HG02943 (cell line): ENCODE results near the gene CSE1L.
"Not testable (repeated sequence)": the region's sequence is repeated elsewhere in the genome, so short reads cannot be mapped to it uniquely, and the experiment has no call there.

Source experiments
- ATAC-seq: cut with Tn5 transposase; IDR thresholded peaks from one replicate; pipeline ENCODE4 v1.9.1; 2021; ENCODE audit warnings: mild to moderate bottlenecking, low read depth, moderate library complexity; ENCODE audit not compliant: unreplicated experiment

CSE1L gene

GRCh38 chr20:49118307-49118706 lies 72.2 kb downstream of the CSE1L start:
- ATAC-seq, result no peak

GRCh38 chr20:49119988-49120387 lies 73.9 kb downstream of the CSE1L start:
- no peak for ATAC-seq

GRCh38 chr20:49122920-49123319 lies 76.8 kb downstream of the CSE1L start:
- no peak for ATAC-seq

GRCh38 chr20:49123982-49124381 lies 77.9 kb downstream of the CSE1L start:
- no peak for ATAC-seq

GRCh38 chr20:49132995-49133478 lies 86.9 kb downstream of the CSE1L start:
- no peak for ATAC-seq

- no peak for ATAC-seq
Measured at GRCh38 chr20:49133571-49133970, 87.5 kb downstream of the CSE1L start.

GRCh38 chr20:49134797-49135196 lies 88.7 kb downstream of the CSE1L start:
- not testable (repeated sequence) for ATAC-seq

- ATAC-seq, result no peak
Measured at GRCh38 chr20:49136817-49137571, 90.9 kb downstream of the CSE1L start.

- ATAC-seq, result no peak
Measured at GRCh38 chr20:49138431-49138830, 92.3 kb downstream of the CSE1L start.

- no peak for ATAC-seq
Measured at GRCh38 chr20:49140411-49140810, 94.3 kb downstream of the CSE1L start.

- no peak for ATAC-seq
Measured at GRCh38 chr20:49140834-49141233, 94.7 kb downstream of the CSE1L start.
